ENCODE data around the gene ASIC4. TPM values are rescaled to one million over a fixed set of nuclear protein-coding genes. Genes with fewer than 3 reads are reported as not detected.

The ASIC4 gene
- total RNA-seq, 3 donors from 2014 or later = 0.09 TPM; not detected in 2

- peak; percentile 58 for ATAC-seq
- peak; percentile 67 for TF ChIP-seq CTCF (IDR thresholded peaks at IDR 0.05)
- Histone ChIP-seq H3K4me1 (ENCODE audit: low read depth) (no peaks in the 10 kb centered on the region), H3K4me3 (no peak overlapping the region), H3K36me3 (ENCODE audit: low read depth) (no peaks in the 10 kb centered on the region), H3K9me3 (no peaks in the 10 kb centered on the region)
- no peak for DNase-seq
- intact Hi-C loops (cut with DNase I, micrococcal nuclease) = no loop called here
These were observed 46.0 kb downstream of the ASIC4 start for GRCh38 chr2:219560037-219560892.

- Histone ChIP-seq H3K4me3 (no peak overlapping the region), H3K36me3 (ENCODE audit: low read depth) (no peaks in the 10 kb centered on the region), H3K4me1 (ENCODE audit: low read depth) (no peaks in the 10 kb centered on the region), H3K9me3 (no peaks in the 10 kb centered on the region)
- TF ChIP-seq CTCF (IDR thresholded peaks at IDR 0.05) = no peak
- DNase-seq (no peak), ATAC-seq (no peak)
- intact Hi-C loops (cut with DNase I, micrococcal nuclease) = no loop called here
These were observed 46.6 kb downstream of the ASIC4 start for GRCh38 chr2:219560893-219561178.

GRCh38 chr2:219561179-219562048 lies 47.1 kb downstream of the ASIC4 start:
- no peak for TF ChIP-seq CTCF (IDR thresholded peaks at IDR 0.05)
- no peaks in the 10 kb centered on the region for H3K9me3 ChIP-seq
- no peak overlapping the region for H3K4me3 ChIP-seq
- H3K36me3 ChIP-seq (ENCODE audit: low read depth) = no peaks in the 10 kb centered on the region
- intact Hi-C loops (cut with DNase I, micrococcal nuclease) = no loop called here
- ATAC-seq (no peak), DNase-seq (no peak)
- H3K4me1 ChIP-seq (ENCODE audit: low read depth) = no peaks in the 10 kb centered on the region

GRCh38 chr2:219562049-219563020 lies 48.1 kb downstream of the ASIC4 start:
- H3K4me3 ChIP-seq = no peak overlapping the region
- ATAC-seq (no peak), DNase-seq (no peak)
- intact Hi-C loops (cut with DNase I, micrococcal nuclease) = no loop called here
- H3K4me1 ChIP-seq (ENCODE audit: low read depth) = no peaks in the 10 kb centered on the region
- no peaks in the 10 kb centered on the region for H3K36me3 ChIP-seq (ENCODE audit: low read depth)
- TF ChIP-seq CTCF (IDR thresholded peaks at IDR 0.05) = no peak
- no peaks in the 10 kb centered on the region for H3K9me3 ChIP-seq

GRCh38 chr2:219563271-219563928 lies 49.1 kb downstream of the ASIC4 start:
- Histone ChIP-seq H3K36me3 (ENCODE audit: low read depth) (no peaks in the 10 kb centered on the region), H3K4me1 (ENCODE audit: low read depth) (no peaks in the 10 kb centered on the region), H3K9me3 (no peaks in the 10 kb centered on the region), H3K4me3 (no peak overlapping the region)
- no peak for TF ChIP-seq CTCF (IDR thresholded peaks at IDR 0.05)
- intact Hi-C loops (cut with DNase I, micrococcal nuclease) = no loop called here
- no peak for ATAC-seq
- no peak for DNase-seq
